HepG2 (cell line): Measurements from ENCODE around the gene MRPL28. TPM values are rescaled to one million over a fixed set of nuclear protein-coding genes. Genes with fewer than 3 reads are reported as not detected.
A peak's percentile ranks its signal among the peaks of the same experiment; 100 is the strongest.

Experiments used
- DNMT3B ChIP-seq: conservative IDR thresholded peaks from 2 replicates; pipeline ENCODE4 v1.6.1; 2016; ENCODE audit warnings: missing biosample characterization, control low read depth
- EEA1 ChIP-seq: sonication (generic); formaldehyde crosslinking; IDR thresholded peaks from 2 replicates; pipeline ENCODE4 v1.5.1; 2020; ENCODE audit warnings: mild to moderate bottlenecking, missing genetic modification reagents, borderline replicate concordance
- ELF1 ChIP-seq: sonication (generic); formaldehyde crosslinking; IDR thresholded peaks from 2 replicates; pipeline ENCODE4 v1.4.0; 2020; ENCODE audit warnings: missing genetic modification reagents
- ERF ChIP-seq: IDR thresholded peaks from 2 replicates; pipeline ENCODE4 v1.6.1; 2018; ENCODE audit warnings: missing biosample characterization, missing genetic modification reagents
- HDAC2 ChIP-seq: sonication (generic); formaldehyde crosslinking; IDR thresholded peaks from 2 replicates; pipeline ENCODE4 v1.4.0; 2020; ENCODE audit warnings: missing genetic modification reagents
- HNRNPLL ChIP-seq: fragments of 200-400 bp; formaldehyde crosslinking; IDR thresholded peaks from 2 replicates; pipeline ENCODE4 v1.6.1; 2017; ENCODE audit warnings: mild to moderate bottlenecking, low read depth, low read length; ENCODE audit not compliant: poor library complexity, severe bottlenecking
- KLF16 ChIP-seq, 2 experiments: sonication (generic) in 1 of 2; formaldehyde crosslinking in 1 of 2; IDR thresholded peaks; 2 replicates each; pipeline versions ENCODE4 v1.6.1 to v1.8.0; 2016 to 2023; ENCODE audit warnings: missing genetic modification reagents in 2 of 2, missing compliant biosample characterization in 1 of 2
- KMT2A ChIP-seq: sonication (generic); formaldehyde crosslinking; IDR thresholded peaks from 2 replicates; pipeline ENCODE4 v1.4.0; 2020; ENCODE audit warnings: missing genetic modification reagents
- NR3C1 ChIP-seq: sonication (generic); formaldehyde crosslinking; IDR thresholded peaks from 2 replicates; pipeline ENCODE4 v1.4.0; 2020; ENCODE audit warnings: missing genetic modification reagents
- NRL ChIP-seq: sonication (generic); formaldehyde crosslinking; IDR thresholded peaks from 2 replicates; pipeline ENCODE4 v1.5.0; 2020; ENCODE audit warnings: missing genetic modification reagents, mild to moderate bottlenecking, moderate library complexity, borderline replicate concordance
- PAWR ChIP-seq: sonication (generic); formaldehyde crosslinking; IDR thresholded peaks from 2 replicates; pipeline ENCODE4 v1.4.0; 2020; ENCODE audit warnings: missing genetic modification reagents, mild to moderate bottlenecking, borderline replicate concordance
- SNRNP70 ChIP-seq: fragments of 200-400 bp; formaldehyde crosslinking; IDR thresholded peaks from 2 replicates; pipeline ENCODE4 v1.6.1; 2017; ENCODE audit warnings: mild to moderate bottlenecking, low read depth, low read length, moderate library complexity
- ZBTB42 ChIP-seq: sonication (generic); formaldehyde crosslinking; IDR thresholded peaks from 2 replicates; pipeline ENCODE4 v1.5.0; 2020; ENCODE audit warnings: mild to moderate bottlenecking, missing genetic modification reagents
- ZFP36L1 ChIP-seq: sonication (generic); formaldehyde crosslinking; IDR thresholded peaks from 2 replicates; pipeline ENCODE4 v1.8.0; 2022; ENCODE audit warnings: mild to moderate bottlenecking, missing genetic modification reagents, moderate library complexity
- ZFP82 ChIP-seq: sonication (generic); formaldehyde crosslinking; IDR thresholded peaks from 2 replicates; pipeline ENCODE4 v1.5.1; 2020; ENCODE audit warnings: mild to moderate bottlenecking, missing genetic modification reagents, borderline replicate concordance
- ZNF124 ChIP-seq: sonication (generic); formaldehyde crosslinking; IDR thresholded peaks from 2 replicates; pipeline ENCODE4 v1.4.0; 2020; ENCODE audit warnings: missing genetic modification reagents
- ZNF235 ChIP-seq: sonication (generic); formaldehyde crosslinking; IDR thresholded peaks from 2 replicates; pipeline ENCODE4 v1.8.1; 2023; ENCODE audit warnings: mild to moderate bottlenecking, missing genetic modification reagents, borderline replicate concordance
- ZNF263 ChIP-seq: sonication (generic); formaldehyde crosslinking; IDR thresholded peaks from 2 replicates; pipeline ENCODE4 v1.4.0; 2020; ENCODE audit warnings: missing genetic modification reagents
- ZNF558 ChIP-seq: sonication (generic); formaldehyde crosslinking; IDR thresholded peaks from 2 replicates; pipeline ENCODE4 v1.9.0; 2022; ENCODE audit warnings: mild to moderate bottlenecking, missing genetic modification reagents, borderline replicate concordance
- ZNF672 ChIP-seq: sonication (generic); formaldehyde crosslinking; IDR thresholded peaks from 2 replicates; pipeline ENCODE4 v1.8.1; 2022; ENCODE audit warnings: missing genetic modification reagents
- ZNF724P ChIP-seq: sonication (generic); formaldehyde crosslinking; IDR thresholded peaks from 2 replicates; pipeline ENCODE4 v1.8.0; 2022; ENCODE audit warnings: missing genetic modification reagents, borderline replicate concordance
- ZNF773 ChIP-seq: sonication (generic); formaldehyde crosslinking; IDR thresholded peaks from 2 replicates; pipeline ENCODE4 v1.4.0; 2020; ENCODE audit warnings: missing genetic modification reagents, borderline replicate concordance
- polyA plus RNA-seq, 8 experiments: library from polyadenylated mRNA; depleted of rRNA in 3 of 8; stranded (reverse) in 7 of 8; unstranded in 1 of 8; fragments of >200 nt; fragmentation: Illumina TruSeq in 4 of 8; extraction: Trizol in 4 of 8; gene quantifications; 2 replicates each; pipeline versions ENCODE4 v1.2.1 to v1.2.3, GENCODE V29; 2011 to 2016; ENCODE audit warnings: low read depth in 4 of 8, missing spikeins in 1 of 8, mixed read lengths in 1 of 8; ENCODE audit not compliant: insufficient read depth in 1 of 8
- total RNA-seq, 5 experiments: library from RNA; depleted of rRNA; stranded (reverse); fragments of >200 nt; fragmentation: Illumina TruSeq; extraction: Trizol; gene quantifications; 2 replicates each; pipeline ENCODE4 v1.2.3, GENCODE V29; 2016; ENCODE audit warnings: low read depth in 1 of 5
- TF ChIP-seq, protein P1 (sequence below): sonication (generic); formaldehyde crosslinking; conservative IDR thresholded peaks from 2 replicates; pipeline ENCODE4 v1.4.0; 2020; ENCODE audit warnings: missing genetic modification reagents
- TF ChIP-seq, protein P2 (sequence below): sonication (generic); formaldehyde crosslinking; IDR thresholded peaks from 2 replicates; pipeline ENCODE4 v1.4.0; 2020; ENCODE audit warnings: low read depth, mild to moderate bottlenecking, missing genetic modification reagents
- TF ChIP-seq, protein P3 (sequence below): sonication (generic); formaldehyde crosslinking; conservative IDR thresholded peaks from 2 replicates; pipeline ENCODE4 v1.5.0; 2020; ENCODE audit warnings: missing genetic modification reagents
- TF ChIP-seq, protein P4 (sequence below): sonication (generic); formaldehyde crosslinking; IDR thresholded peaks from 2 replicates; pipeline ENCODE4 v1.4.0; 2020; ENCODE audit warnings: mild to moderate bottlenecking, missing genetic modification reagents

Gene MRPL28
- total and polyA plus RNA-seq, 2 of the 13 experiments (the other 11 are each of a cell fraction or from before 2014, with no cell fraction given) = 114 to 135 TPM

GRCh38 chr16:352547-353403, 17.6 kb downstream of the MRPL28 start, which contains the start of gene AXIN1 (continued):
- no peak for TF ChIP-seq ZBTB42 (CRISPR knock-in tag)
- TF ChIP-seq ELF1 (CRISPR knock-in tag) = peak; percentile 48; the same call in 1 of the 2 replicates
- peak; percentile 53; the same call in 1 of the 2 replicates for TF ChIP-seq ZNF124 (CRISPR knock-in tag)
- TF ChIP-seq ZNF773 (CRISPR knock-in tag) = no peak
- TF ChIP-seq, protein P1, sequence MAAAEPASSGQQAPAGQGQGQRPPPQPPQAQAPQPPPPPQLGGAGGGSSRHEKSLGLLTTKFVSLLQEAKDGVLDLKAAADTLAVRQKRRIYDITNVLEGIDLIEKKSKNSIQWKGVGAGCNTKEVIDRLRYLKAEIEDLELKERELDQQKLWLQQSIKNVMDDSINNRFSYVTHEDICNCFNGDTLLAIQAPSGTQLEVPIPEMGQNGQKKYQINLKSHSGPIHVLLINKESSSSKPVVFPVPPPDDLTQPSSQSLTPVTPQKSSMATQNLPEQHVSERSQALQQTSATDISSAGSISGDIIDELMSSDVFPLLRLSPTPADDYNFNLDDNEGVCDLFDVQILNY = no peak
- no peak for TF ChIP-seq ZFP82 (CRISPR knock-in tag)
- TF ChIP-seq ZNF263 (CRISPR knock-in tag) = peak; percentile 84
- TF ChIP-seq KLF16 (CRISPR knock-in tag; IDR thresholded peaks at IDR 0.05) = peak in 1 of 2 experiments; percentile 69; a peak in 2 of 4 replicates
- TF ChIP-seq PAWR (CRISPR knock-in tag) = no peak
- peak; percentile 52 for TF ChIP-seq HNRNPLL
- TF ChIP-seq NRL (CRISPR knock-in tag) = peak; percentile 26; the same call in 1 of the 2 replicates
- no peak for TF ChIP-seq ZNF724P (CRISPR knock-in tag)
- TF ChIP-seq ZNF672 (CRISPR knock-in tag) = no peak
- TF ChIP-seq SNRNP70 = no peak
- no peak for TF ChIP-seq ZNF235 (CRISPR knock-in tag)
- TF ChIP-seq HDAC2 (CRISPR knock-in tag) = 0 out of 2 replicates have a peak, but pooled peaks have one; percentile 16
- no peak for TF ChIP-seq NR3C1 (CRISPR knock-in tag)
- peak; percentile 93; the same call in 1 of the 2 replicates for TF ChIP-seq EEA1 (CRISPR knock-in tag)
- TF ChIP-seq, protein P2, sequence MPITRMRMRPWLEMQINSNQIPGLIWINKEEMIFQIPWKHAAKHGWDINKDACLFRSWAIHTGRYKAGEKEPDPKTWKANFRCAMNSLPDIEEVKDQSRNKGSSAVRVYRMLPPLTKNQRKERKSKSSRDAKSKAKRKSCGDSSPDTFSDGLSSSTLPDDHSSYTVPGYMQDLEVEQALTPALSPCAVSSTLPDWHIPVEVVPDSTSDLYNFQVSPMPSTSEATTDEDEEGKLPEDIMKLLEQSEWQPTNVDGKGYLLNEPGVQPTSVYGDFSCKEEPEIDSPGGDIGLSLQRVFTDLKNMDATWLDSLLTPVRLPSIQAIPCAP (CRISPR knock-in tag) = no peak
- no peak for TF ChIP-seq ZFP36L1
- TF ChIP-seq, protein P3, sequence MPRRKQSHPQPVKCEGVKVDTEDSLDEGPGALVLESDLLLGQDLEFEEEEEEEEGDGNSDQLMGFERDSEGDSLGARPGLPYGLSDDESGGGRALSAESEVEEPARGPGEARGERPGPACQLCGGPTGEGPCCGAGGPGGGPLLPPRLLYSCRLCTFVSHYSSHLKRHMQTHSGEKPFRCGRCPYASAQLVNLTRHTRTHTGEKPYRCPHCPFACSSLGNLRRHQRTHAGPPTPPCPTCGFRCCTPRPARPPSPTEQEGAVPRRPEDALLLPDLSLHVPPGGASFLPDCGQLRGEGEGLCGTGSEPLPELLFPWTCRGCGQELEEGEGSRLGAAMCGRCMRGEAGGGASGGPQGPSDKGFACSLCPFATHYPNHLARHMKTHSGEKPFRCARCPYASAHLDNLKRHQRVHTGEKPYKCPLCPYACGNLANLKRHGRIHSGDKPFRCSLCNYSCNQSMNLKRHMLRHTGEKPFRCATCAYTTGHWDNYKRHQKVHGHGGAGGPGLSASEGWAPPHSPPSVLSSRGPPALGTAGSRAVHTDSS = no peak
- no peak for TF ChIP-seq DNMT3B (CRISPR knock-in tag)
- TF ChIP-seq, protein P4, sequence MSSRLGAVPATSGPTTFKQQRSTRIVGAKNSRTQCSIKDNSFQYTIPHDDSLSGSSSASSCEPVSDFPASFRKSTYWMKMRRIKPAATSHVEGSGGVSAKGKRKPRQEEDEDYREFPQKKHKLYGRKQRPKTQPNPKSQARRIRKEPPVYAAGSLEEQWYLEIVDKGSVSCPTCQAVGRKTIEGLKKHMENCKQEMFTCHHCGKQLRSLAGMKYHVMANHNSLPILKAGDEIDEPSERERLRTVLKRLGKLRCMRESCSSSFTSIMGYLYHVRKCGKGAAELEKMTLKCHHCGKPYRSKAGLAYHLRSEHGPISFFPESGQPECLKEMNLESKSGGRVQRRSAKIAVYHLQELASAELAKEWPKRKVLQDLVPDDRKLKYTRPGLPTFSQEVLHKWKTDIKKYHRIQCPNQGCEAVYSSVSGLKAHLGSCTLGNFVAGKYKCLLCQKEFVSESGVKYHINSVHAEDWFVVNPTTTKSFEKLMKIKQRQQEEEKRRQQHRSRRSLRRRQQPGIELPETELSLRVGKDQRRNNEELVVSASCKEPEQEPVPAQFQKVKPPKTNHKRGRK (CRISPR knock-in tag) = no peak
- 0 out of 2 replicates have a peak, but pooled peaks have one; percentile 1 for TF ChIP-seq ZNF558 (CRISPR knock-in tag)
- TF ChIP-seq ERF = peak; percentile 80
- 0 out of 2 replicates have a peak, but pooled peaks have one; percentile 19 for TF ChIP-seq KMT2A (CRISPR knock-in tag)
